ENCODE measurements around the gene ATG13. TPM values are rescaled to one million over a fixed set of nuclear protein-coding genes. Genes with fewer than 3 reads are reported as not detected.

ATG13 gene
- total RNA-seq, 1 experiment from 2014 or later: 109 TPM

DNA sequence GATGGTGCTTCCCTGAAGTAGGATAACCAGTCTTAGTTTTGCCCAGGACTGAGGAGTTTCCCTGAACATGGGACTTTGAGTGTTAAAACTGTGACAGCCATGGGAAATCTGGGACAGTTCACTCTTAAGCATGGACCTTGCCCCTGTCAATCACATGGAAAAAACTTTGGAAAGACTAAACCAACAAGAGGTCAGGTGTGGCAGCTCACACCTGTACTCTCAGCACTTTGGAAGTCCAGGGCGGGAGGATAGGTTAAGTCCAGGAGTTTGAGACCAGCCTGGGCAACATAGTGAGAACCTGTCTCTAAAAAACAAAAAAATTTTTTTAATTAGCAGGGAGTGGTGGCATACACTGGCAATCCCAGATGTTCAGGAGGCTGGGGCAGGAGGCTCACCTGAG lies 20.2 kb upstream of the ATG13 start:
- H3K27ac ChIP-seq: no peak overlapping the region
- no peaks in the 10 kb centered on the region for H3K9me3 ChIP-seq (ENCODE audit: insufficient read depth, low read depth)
- TF ChIP-seq, protein P1, sequence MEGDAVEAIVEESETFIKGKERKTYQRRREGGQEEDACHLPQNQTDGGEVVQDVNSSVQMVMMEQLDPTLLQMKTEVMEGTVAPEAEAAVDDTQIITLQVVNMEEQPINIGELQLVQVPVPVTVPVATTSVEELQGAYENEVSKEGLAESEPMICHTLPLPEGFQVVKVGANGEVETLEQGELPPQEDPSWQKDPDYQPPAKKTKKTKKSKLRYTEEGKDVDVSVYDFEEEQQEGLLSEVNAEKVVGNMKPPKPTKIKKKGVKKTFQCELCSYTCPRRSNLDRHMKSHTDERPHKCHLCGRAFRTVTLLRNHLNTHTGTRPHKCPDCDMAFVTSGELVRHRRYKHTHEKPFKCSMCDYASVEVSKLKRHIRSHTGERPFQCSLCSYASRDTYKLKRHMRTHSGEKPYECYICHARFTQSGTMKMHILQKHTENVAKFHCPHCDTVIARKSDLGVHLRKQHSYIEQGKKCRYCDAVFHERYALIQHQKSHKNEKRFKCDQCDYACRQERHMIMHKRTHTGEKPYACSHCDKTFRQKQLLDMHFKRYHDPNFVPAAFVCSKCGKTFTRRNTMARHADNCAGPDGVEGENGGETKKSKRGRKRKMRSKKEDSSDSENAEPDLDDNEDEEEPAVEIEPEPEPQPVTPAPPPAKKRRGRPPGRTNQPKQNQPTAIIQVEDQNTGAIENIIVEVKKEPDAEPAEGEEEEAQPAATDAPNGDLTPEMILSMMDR (conservative IDR thresholded peaks at IDR 0.05): no peak
- no peak for TF ChIP-seq EZH2 (IDR thresholded peaks at IDR 0.05; ENCODE audit: low read depth)
- H3K36me3 ChIP-seq (ENCODE audit: low read depth): no peaks in the 10 kb centered on the region
- peaks cover 18% of the 10 kb centered on the region for H3K4me1 ChIP-seq (replicated peaks; ENCODE audit: insufficient read depth)
- ChIA-PET POLR2A (ENCODE audit: unreplicated experiment) (no interaction called here), CTCF (no interaction called here)
- no peak for DNase-seq
- no peak overlapping the region for H2AFZ ChIP-seq
- H3K27me3 ChIP-seq (ENCODE audit: insufficient read depth, low read depth): no peaks in the 10 kb centered on the region
- H3K79me2 ChIP-seq (ENCODE audit: low read depth): peaks cover 17% of the 10 kb centered on the region
- BruUV-seq (replicated peaks): no TSS peak
- H3K4me3 ChIP-seq: no peak overlapping the region
- H3K4me2 ChIP-seq: no peak overlapping the region
- peaks cover 6% of the 10 kb centered on the region for H4K20me1 ChIP-seq (ENCODE audit: insufficient read depth)
- intact Hi-C loops (cut with micrococcal nuclease; ENCODE audit: unreplicated experiment): no loop called here
- H3F3A ChIP-seq (ENCODE audit: insufficient read depth, low read depth): no peaks in the 10 kb centered on the region; the same call in 1 of the 2 replicates
- no peaks in the 10 kb centered on the region for H3K9me2 ChIP-seq (ENCODE audit: insufficient read depth)

DNA sequence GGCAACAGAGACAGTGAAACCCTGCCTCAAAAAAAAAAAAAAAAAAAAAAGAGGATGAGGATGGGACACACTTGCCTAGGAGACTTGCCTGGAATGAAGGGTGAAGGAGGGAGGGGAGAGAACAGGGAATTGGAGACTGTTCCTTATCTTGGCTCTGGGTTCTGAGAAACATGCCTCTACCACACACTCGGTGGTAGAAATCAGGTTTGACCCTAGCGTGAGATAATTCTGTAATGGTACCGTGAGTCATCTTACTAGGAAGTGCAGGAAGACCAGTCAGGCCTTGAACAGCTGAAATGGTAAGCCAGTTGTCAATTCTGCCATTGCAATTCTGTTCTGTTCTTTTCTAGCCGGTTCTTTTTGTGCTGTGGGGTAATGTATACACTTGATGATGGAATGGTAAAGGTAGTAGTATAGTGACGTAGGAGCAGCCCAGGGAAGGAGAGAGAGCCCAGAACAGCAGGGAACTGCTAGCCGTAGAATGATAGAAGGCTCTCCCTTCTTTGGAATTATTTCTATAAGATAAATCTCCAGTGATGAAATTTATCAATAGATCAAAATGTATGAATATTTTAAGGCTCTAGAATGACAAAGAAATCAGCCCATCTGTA lies 19.6 kb upstream of the ATG13 start:
- Histone ChIP-seq H3K27ac (no peak overlapping the region), H3K4me2 (no peak overlapping the region), H3K9me2 (ENCODE audit: insufficient read depth) (no peaks in the 10 kb centered on the region), H3F3A (ENCODE audit: insufficient read depth, low read depth) (no peaks in the 10 kb centered on the region; the same call in 1 of the 2 replicates), H3K4me1 (replicated peaks; ENCODE audit: insufficient read depth) (peaks cover 12% of the 10 kb centered on the region), H3K79me2 (ENCODE audit: low read depth) (peaks cover 11% of the 10 kb centered on the region), H4K20me1 (ENCODE audit: insufficient read depth) (peaks cover 4% of the 10 kb centered on the region; the same call in 1 of the 2 replicates), H3K9me3 (ENCODE audit: insufficient read depth, low read depth) (no peaks in the 10 kb centered on the region), H3K27me3 (ENCODE audit: insufficient read depth, low read depth) (no peaks in the 10 kb centered on the region), H3K36me3 (ENCODE audit: low read depth) (no peaks in the 10 kb centered on the region), H2AFZ (no peak overlapping the region), H3K4me3 (no peak overlapping the region)
- no TSS peak for BruUV-seq (replicated peaks)
- CTCF ChIA-PET: interaction anchor here (0.5 kb wide), 1 partner anchor 20 kb away, joined by 3 read pairs; the partner anchor contains the start of genes ATG13 and HARBI1
- DNase-seq: no peak
- POLR2A ChIA-PET (ENCODE audit: unreplicated experiment): no interaction called here
- no peak for TF ChIP-seq EZH2 (IDR thresholded peaks at IDR 0.05; ENCODE audit: low read depth)
- TF ChIP-seq, protein P1 (conservative IDR thresholded peaks at IDR 0.05): no peak
- intact Hi-C loops (cut with micrococcal nuclease; ENCODE audit: unreplicated experiment): no loop called here

DNA sequence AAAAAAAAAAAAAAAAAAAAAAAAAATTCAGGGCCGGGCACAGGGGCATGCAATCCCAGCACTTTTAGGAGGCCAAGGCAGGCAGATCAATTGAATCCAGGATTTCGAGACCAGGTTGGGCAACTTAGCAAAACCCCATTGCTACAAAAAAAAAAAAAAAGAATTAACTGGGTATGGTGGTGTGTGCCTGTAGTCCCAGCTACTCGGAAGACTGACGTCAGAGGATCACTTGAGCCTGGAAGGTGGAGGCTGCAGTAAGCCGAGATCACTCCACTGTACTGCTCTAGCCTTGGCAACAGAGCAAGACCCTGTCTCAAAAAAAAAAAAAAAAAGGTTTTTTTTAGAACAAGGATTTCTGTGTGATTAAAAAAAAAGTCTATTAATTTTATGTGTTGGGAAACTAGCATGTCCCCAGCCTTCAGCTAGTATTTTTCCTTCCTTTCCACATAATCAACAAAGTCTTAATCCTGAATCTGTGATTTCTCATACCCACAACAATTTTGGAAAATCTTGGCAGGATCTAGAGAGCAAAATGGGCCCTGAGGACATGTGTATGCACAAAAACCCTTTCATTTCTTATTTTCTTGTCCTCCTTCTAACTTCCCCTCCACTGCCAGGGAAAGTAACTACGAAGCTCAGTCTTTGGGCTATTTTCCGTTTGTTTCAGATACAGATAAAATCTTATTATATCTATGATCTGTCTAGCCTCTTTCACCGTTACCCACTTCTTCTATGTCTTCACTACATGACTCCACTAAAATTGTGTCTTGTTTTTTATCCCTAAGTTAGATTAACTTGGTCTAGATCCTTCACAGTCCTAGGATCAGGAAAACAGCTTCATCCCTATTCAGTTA lies 17.8 kb upstream of the ATG13 start:
- Histone ChIP-seq H3K9me3 (ENCODE audit: insufficient read depth, low read depth) (no peaks in the 10 kb centered on the region), H3K36me3 (ENCODE audit: low read depth) (0 out of 2 replicates have a peak, but pooled peaks cover 8% of the 10 kb centered on the region), H4K20me1 (ENCODE audit: insufficient read depth) (no peaks in the 10 kb centered on the region), H3K4me1 (replicated peaks; ENCODE audit: insufficient read depth) (peaks cover 4% of the 10 kb centered on the region), H3K9me2 (ENCODE audit: insufficient read depth) (no peaks in the 10 kb centered on the region), H3K27ac (no peak overlapping the region), H3K79me2 (ENCODE audit: low read depth) (no peaks in the 10 kb centered on the region), H3F3A (ENCODE audit: insufficient read depth, low read depth) (no peaks in the 10 kb centered on the region; the same call in 1 of the 2 replicates), H3K4me3 (no peak overlapping the region), H3K4me2 (no peak overlapping the region), H2AFZ (no peak overlapping the region), H3K27me3 (ENCODE audit: insufficient read depth, low read depth) (no peaks in the 10 kb centered on the region)
- intact Hi-C loops (cut with micrococcal nuclease; ENCODE audit: unreplicated experiment): no loop called here
- DNase-seq: no peak
- TF ChIP-seq EZH2 (IDR thresholded peaks at IDR 0.05; ENCODE audit: low read depth): no peak
- TF ChIP-seq, protein P1 (conservative IDR thresholded peaks at IDR 0.05): no peak
- no TSS peak for BruUV-seq (replicated peaks)
- ChIA-PET POLR2A (ENCODE audit: unreplicated experiment) (no interaction called here), CTCF (no interaction called here)

Measured in PC-9 (cell line).